HEK293 (cell line): ENCODE results near the gene RNF13.

Source experiments
- CTCF ChIA-PET: fragments of 350-600 bp; formaldehyde crosslinking; extraction: SDS; loops from one replicate; lab custom pipeline; 2021; ENCODE audit warnings: antibody characterized with exemption; lab: Yijun Ruan, JAX
- POLR2A ChIA-PET: fragments of 300-600 bp; formaldehyde crosslinking; extraction: SDS; loops from one replicate; lab custom pipeline; 2020; ENCODE audit warnings: antibody characterized with exemption, inconsistent platforms; lab: Yijun Ruan, JAX
- H3K27ac ChIP-seq: fragments of 200-500 bp; sonication (Bioruptor generic); 2 replicates; pipeline ENCODE4 v1.5.1; 2014; ENCODE audit warnings: low read depth, low read length, control low read depth, inconsistent platforms; ENCODE audit errors: extremely low read depth
- H3K36me3 ChIP-seq, 2 experiments: fragments of 200-500 bp in 1 of 2; sonication (Bioruptor generic) in 1 of 2; 1 replicate in 1 of 2; 2 replicates in 1 of 2; pipeline ENCODE4 v1.5.1; 2014 to 2017; ENCODE audit warnings: inconsistent platforms in 2 of 2, low read length in 2 of 2; ENCODE audit not compliant: control insufficient read depth in 2 of 2, insufficient read depth in 1 of 2
- H3K4me1 ChIP-seq: fragments of 200-500 bp; sonication (Bioruptor generic); 2 replicates; pipeline ENCODE4 v1.5.1; 2014; ENCODE audit warnings: mild to moderate bottlenecking, low read length, inconsistent platforms; ENCODE audit not compliant: control insufficient read depth, insufficient read depth
- H3K4me3 ChIP-seq: 2 replicates; pipeline ENCODE4 v1.5.1; 2011; ENCODE audit warnings: low read depth, mild to moderate bottlenecking, control low read depth, low read length, moderate library complexity
- H3K9me3 ChIP-seq: fragments of 200-500 bp; sonication (Bioruptor generic); 2 replicates; pipeline ENCODE4 v1.5.1; 2014; ENCODE audit warnings: low read depth, low read length, inconsistent platforms; ENCODE audit not compliant: control insufficient read depth, insufficient read depth
- EGR2 ChIP-seq: fragments of 450-650 bp; formaldehyde crosslinking; IDR thresholded peaks from 2 replicates; pipeline ENCODE4 v1.5.1; 2016; ENCODE audit warnings: low read depth, missing biosample characterization, missing genetic modification characterization
- KLF16 ChIP-seq: fragments of 450-650 bp; formaldehyde crosslinking; IDR thresholded peaks from 2 replicates; pipeline ENCODE4 v1.5.1; 2017; ENCODE audit warnings: missing biosample characterization, missing genetic modification characterization
- MEIS1 ChIP-seq: sonication (generic); formaldehyde crosslinking; IDR thresholded peaks from 2 replicates; pipeline ENCODE4 v1.8.1; 2022; ENCODE audit warnings: missing genetic modification reagents, mild to moderate bottlenecking, borderline replicate concordance
- ZNF146 ChIP-seq: fragments of 450-650 bp; formaldehyde crosslinking; IDR thresholded peaks from 2 replicates; pipeline ENCODE4 v1.5.1; 2016; ENCODE audit warnings: missing biosample characterization, missing genetic modification characterization
- ZNF157 ChIP-seq: fragments of 450-650 bp; formaldehyde crosslinking; IDR thresholded peaks from 2 replicates; pipeline ENCODE4 v1.5.1; 2016; ENCODE audit warnings: missing biosample characterization, missing genetic modification characterization
- ZNF175 ChIP-seq: fragments of 450-650 bp; formaldehyde crosslinking; IDR thresholded peaks from 2 replicates; pipeline ENCODE4 v1.5.1; 2016; ENCODE audit warnings: missing biosample characterization, missing genetic modification characterization
- ZNF184 ChIP-seq: fragments of 450-650 bp; IDR thresholded peaks from 2 replicates; pipeline ENCODE4 v1.5.1; 2018; ENCODE audit warnings: missing biosample characterization, mild to moderate bottlenecking, missing genetic modification characterization
- ZNF19 ChIP-seq: fragments of 450-650 bp; formaldehyde crosslinking; IDR thresholded peaks from 2 replicates; pipeline ENCODE4; 2016; ENCODE audit warnings: missing biosample characterization, missing genetic modification characterization, low read depth
- ZNF214 ChIP-seq: fragments of 450-650 bp; formaldehyde crosslinking; IDR thresholded peaks from 2 replicates; pipeline ENCODE4 v1.5.1; 2017; ENCODE audit warnings: missing biosample characterization, mild to moderate bottlenecking, missing genetic modification characterization, borderline replicate concordance
- ZNF23 ChIP-seq: fragments of 450-650 bp; formaldehyde crosslinking; IDR thresholded peaks from 2 replicates; pipeline ENCODE4 v1.5.1; 2016; ENCODE audit warnings: missing biosample characterization, missing genetic modification characterization, borderline replicate concordance
- ZNF280C ChIP-seq: fragments of 450-650 bp; formaldehyde crosslinking; IDR thresholded peaks from 2 replicates; pipeline ENCODE4 v1.5.1; 2016; ENCODE audit warnings: missing biosample characterization, missing genetic modification characterization
- ZNF513 ChIP-seq: fragments of 450-650 bp; IDR thresholded peaks from 2 replicates; pipeline ENCODE4 v1.5.1; 2018; ENCODE audit warnings: missing biosample characterization, missing genetic modification characterization
- ZNF580 ChIP-seq: fragments of 450-650 bp; formaldehyde crosslinking; IDR thresholded peaks from 2 replicates; pipeline ENCODE4 v1.5.1; 2016; ENCODE audit warnings: missing biosample characterization, missing genetic modification characterization
- ZNF600 ChIP-seq: fragments of 450-650 bp; formaldehyde crosslinking; IDR thresholded peaks from 2 replicates; pipeline ENCODE4 v1.5.1; 2016; ENCODE audit warnings: missing biosample characterization, missing genetic modification characterization
- ZNF629 ChIP-seq: fragments of 450-650 bp; formaldehyde crosslinking; IDR thresholded peaks from 2 replicates; pipeline ENCODE4 v1.5.1; 2017; ENCODE audit warnings: missing biosample characterization, missing genetic modification characterization
- ZNF692 ChIP-seq: fragments of 450-650 bp; formaldehyde crosslinking; IDR thresholded peaks from 2 replicates; pipeline ENCODE4 v1.5.1; 2016; ENCODE audit warnings: missing biosample characterization, missing genetic modification characterization
- TF ChIP-seq, protein P1 (sequence below): fragments of 450-650 bp; formaldehyde crosslinking; IDR thresholded peaks from 2 replicates; pipeline ENCODE4 v1.5.1; 2017; ENCODE audit warnings: missing biosample characterization, mild to moderate bottlenecking, missing genetic modification characterization, moderate library complexity
- TF ChIP-seq, protein P2 (sequence below): fragments of 450-650 bp; formaldehyde crosslinking; IDR thresholded peaks from 2 replicates; pipeline ENCODE4 v1.5.1; 2016; ENCODE audit warnings: missing biosample characterization, missing genetic modification characterization
- TF ChIP-seq, protein P3 (sequence below): fragments of 450-650 bp; formaldehyde crosslinking; IDR thresholded peaks from 2 replicates; pipeline ENCODE4 v1.5.1; 2016; ENCODE audit warnings: missing biosample characterization, missing genetic modification characterization

RNF13 gene

GRCh38 chr3:149800693-149801092 is 12.3 kb upstream of the RNF13 start:
- TF ChIP-seq ZNF513 (tag by site-specific recombination) (no peak), ZNF19 (no peak), ZNF184 (tag by site-specific recombination) (no peak), ZNF23 (tag by site-specific recombination) (no peak)
- Histone ChIP-seq H3K4me1 (no peaks in the 10 kb centered on the region), H3K4me3 (no peak overlapping the region), H3K36me3 (no peaks in the 10 kb centered on the region), H3K27ac (no peak overlapping the region), H3K9me3 (no peaks in the 10 kb centered on the region)
- CTCF ChIA-PET = interaction anchor here (0.6 kb wide), 1 partner anchor 320 kb away, joined by 3 read pairs; no protein-coding TSS in a partner anchor
- POLR2A ChIA-PET = no interaction called here

DNA sequence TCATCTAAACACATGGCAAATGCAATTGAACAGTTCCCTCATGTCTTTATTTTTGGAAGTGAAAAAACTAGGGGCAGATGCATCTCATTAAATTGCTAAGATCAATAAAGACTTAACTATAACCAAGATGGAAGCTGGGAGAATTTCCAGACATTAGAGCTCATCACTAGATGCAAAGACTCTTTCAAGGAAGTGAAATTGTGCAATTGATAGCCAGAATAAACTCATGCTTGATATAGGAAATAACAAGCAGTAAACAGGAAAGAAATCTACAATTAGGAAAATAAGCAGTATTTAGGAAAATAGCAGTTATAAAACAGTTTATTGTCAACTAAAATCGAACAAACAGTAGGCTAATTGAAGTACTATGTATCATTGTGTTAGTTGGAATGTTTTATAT is 11.8 kb upstream of the RNF13 start:
- Histone ChIP-seq H3K9me3 (no peaks in the 10 kb centered on the region), H3K4me3 (no peak overlapping the region), H3K36me3 (no peaks in the 10 kb centered on the region), H3K4me1 (no peaks in the 10 kb centered on the region), H3K27ac (no peak overlapping the region)
- CTCF ChIA-PET = interaction anchor here (0.6 to 1.0 kb wide), 2 partner anchors 232 to 321 kb away, joined by 3 read pairs; no protein-coding TSS in a partner anchor
- no peak for TF ChIP-seq ZNF580 (tag by site-specific recombination)
- TF ChIP-seq ZNF692 (tag by site-specific recombination) = no peak
- TF ChIP-seq ZNF214 (tag by site-specific recombination) = no peak
- POLR2A ChIA-PET = no interaction called here

DNA sequence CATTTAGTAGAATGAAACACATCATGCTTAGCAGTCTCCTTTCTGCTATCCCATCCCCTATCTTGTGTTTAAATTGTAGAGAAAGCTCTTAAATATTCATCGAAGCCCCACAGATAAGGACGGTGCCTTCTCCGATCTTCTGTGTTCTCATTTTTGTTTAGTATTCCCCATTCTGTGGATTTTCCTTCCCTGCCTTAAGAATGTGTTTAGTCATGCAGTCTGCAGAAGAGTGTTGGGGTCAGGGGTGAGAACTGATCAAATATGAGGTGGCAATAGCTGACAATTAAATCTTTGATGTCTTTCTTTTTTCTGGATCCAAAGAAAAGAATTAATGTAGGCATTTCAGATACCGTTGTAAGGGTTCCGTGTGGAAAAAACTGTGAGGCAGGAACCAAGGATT is 11.4 kb upstream of the RNF13 start:
- CTCF ChIA-PET = interaction anchor here (1.0 kb wide), 1 partner anchor 233 kb away, joined by 3 read pairs; no protein-coding TSS in a partner anchor
- POLR2A ChIA-PET = no interaction called here
- Histone ChIP-seq H3K9me3 (no peaks in the 10 kb centered on the region), H3K36me3 (no peaks in the 10 kb centered on the region), H3K27ac (no peak overlapping the region), H3K4me3 (no peak overlapping the region), H3K4me1 (no peaks in the 10 kb centered on the region)
- TF ChIP-seq, protein P1, sequence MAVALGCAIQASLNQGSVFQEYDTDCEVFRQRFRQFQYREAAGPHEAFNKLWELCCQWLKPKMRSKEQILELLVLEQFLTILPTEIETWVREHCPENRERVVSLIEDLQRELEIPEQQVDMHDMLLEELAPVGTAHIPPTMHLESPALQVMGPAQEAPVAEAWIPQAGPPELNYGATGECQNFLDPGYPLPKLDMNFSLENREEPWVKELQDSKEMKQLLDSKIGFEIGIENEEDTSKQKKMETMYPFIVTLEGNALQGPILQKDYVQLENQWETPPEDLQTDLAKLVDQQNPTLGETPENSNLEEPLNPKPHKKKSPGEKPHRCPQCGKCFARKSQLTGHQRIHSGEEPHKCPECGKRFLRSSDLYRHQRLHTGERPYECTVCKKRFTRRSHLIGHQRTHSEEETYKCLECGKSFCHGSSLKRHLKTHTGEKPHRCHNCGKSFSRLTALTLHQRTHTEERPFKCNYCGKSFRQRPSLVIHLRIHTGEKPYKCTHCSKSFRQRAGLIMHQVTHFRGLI (tag by site-specific recombination) = no peak
- TF ChIP-seq, protein P2, sequence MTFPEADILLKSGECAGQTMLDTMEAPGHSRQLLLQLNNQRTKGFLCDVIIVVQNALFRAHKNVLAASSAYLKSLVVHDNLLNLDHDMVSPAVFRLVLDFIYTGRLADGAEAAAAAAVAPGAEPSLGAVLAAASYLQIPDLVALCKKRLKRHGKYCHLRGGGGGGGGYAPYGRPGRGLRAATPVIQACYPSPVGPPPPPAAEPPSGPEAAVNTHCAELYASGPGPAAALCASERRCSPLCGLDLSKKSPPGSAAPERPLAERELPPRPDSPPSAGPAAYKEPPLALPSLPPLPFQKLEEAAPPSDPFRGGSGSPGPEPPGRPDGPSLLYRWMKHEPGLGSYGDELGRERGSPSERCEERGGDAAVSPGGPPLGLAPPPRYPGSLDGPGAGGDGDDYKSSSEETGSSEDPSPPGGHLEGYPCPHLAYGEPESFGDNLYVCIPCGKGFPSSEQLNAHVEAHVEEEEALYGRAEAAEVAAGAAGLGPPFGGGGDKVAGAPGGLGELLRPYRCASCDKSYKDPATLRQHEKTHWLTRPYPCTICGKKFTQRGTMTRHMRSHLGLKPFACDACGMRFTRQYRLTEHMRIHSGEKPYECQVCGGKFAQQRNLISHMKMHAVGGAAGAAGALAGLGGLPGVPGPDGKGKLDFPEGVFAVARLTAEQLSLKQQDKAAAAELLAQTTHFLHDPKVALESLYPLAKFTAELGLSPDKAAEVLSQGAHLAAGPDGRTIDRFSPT (tag by site-specific recombination) = no peak
- TF ChIP-seq ZNF157 (tag by site-specific recombination) (no peak), ZNF175 (tag by site-specific recombination) (no peak), ZNF184 (tag by site-specific recombination) (no peak), KLF16 (tag by site-specific recombination) (no peak), EGR2 (tag by site-specific recombination) (no peak), ZNF280C (no peak), ZNF629 (no peak), ZNF600 (no peak), MEIS1 (CRISPR knock-in tag) (no peak), ZNF146 (no peak)
- TF ChIP-seq, protein P3, sequence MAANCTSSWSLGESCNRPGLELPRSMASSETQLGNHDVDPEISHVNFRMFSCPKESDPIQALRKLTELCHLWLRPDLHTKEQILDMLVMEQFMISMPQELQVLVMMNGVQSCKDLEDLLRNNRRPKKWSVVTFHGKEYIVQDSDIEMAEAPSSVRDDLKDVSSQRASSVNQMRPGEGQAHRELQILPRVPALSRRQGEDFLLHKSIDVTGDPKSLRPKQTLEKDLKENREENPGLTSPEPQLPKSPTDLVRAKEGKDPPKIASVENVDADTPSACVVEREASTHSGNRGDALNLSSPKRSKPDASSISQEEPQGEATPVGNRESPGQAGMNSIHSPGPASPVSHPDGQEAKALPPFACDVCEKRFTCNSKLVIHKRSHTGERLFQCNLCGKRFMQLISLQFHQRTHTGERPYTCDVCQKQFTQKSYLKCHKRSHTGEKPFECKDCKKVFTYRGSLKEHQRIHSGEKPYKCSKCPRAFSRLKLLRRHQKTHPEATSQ (tag by site-specific recombination) = no peak
